ENCODE data around the gene MRPL19.

GRCh38 chr2:75598589-75599155 lies 47.9 kb upstream of the MRPL19 start:
- TF ChIP-seq KDM5A (IDR thresholded peaks at IDR 0.05; ENCODE audit: borderline replicate concordance, low read length) (no peak), MXD4 (CRISPR knock-in tag; IDR thresholded peaks at IDR 0.05) (no peak), ZNF709 (CRISPR knock-in tag; IDR thresholded peaks at IDR 0.05) (no peak), CTCF (CRISPR knock-in tag; IDR thresholded peaks at IDR 0.05) (no peak), ZNF589 (CRISPR knock-in tag; conservative IDR thresholded peaks at IDR 0.05) (no peak), TCF12 (IDR thresholded peaks at IDR 0.05) (no peak), TCF12 (CRISPR knock-in tag; IDR thresholded peaks at IDR 0.05) (no peak), NR2F2 (IDR thresholded peaks at IDR 0.05; ENCODE audit: borderline replicate concordance, low read depth) (no peak), RBFOX2 (IDR thresholded peaks at IDR 0.05; ENCODE audit: low read depth, low read length) (no peak), POLR2AphosphoS5 (IDR thresholded peaks at IDR 0.05; ENCODE audit: low read depth, low read length) (no peak), DMAP1 (CRISPR knock-in tag; IDR thresholded peaks at IDR 0.05) (no peak)

Data from HepG2 (cell line).